GM23338 (cell line): ENCODE data around the gene KEAP1. TPM values are rescaled to one million over a fixed set of nuclear protein-coding genes. Genes with fewer than 3 reads are reported as not detected.
A peak's percentile ranks its signal among the peaks of the same experiment; 100 is the strongest.

Experiments used
- ATAC-seq: fragments of 200-7000 bp; cut with Tn5 transposase; 3 replicates; pipeline ENCODE4 v1.9.1; 2020
- DNase-seq: peaks from one replicate; pipeline ENCODE4 v3.0.0-alpha.2; 2015; ENCODE audit warnings: low spot score
- H2AFZ ChIP-seq: fragments of 200-600 bp; sonication (generic); 2 replicates; pipeline ENCODE4 v1.8.0; 2016; ENCODE audit warnings: antibody characterized with exemption, mild to moderate bottlenecking, moderate library complexity
- H3F3A ChIP-seq: fragments of 200-600 bp; sonication (generic); replicated peaks from 2 replicates; pipeline ENCODE4 v1.8.0; 2017; ENCODE audit warnings: antibody characterized with exemption, mixed run types, low read depth
- H3K27ac ChIP-seq: fragments of 200-600 bp; sonication (generic); 2 replicates; pipeline ENCODE4 v1.6.1; 2016; ENCODE audit warnings: low read depth
- H3K27me3 ChIP-seq: fragments of 200-600 bp; sonication (generic); 2 replicates; pipeline ENCODE4 v1.8.0; 2016; ENCODE audit warnings: mild to moderate bottlenecking, mixed run types, moderate library complexity; ENCODE audit not compliant: insufficient read depth
- H3K36me3 ChIP-seq: fragments of 200-600 bp; sonication (generic); 2 replicates; pipeline ENCODE4 v1.8.0; 2016; ENCODE audit warnings: mild to moderate bottlenecking; ENCODE audit not compliant: insufficient read depth
- H3K4me1 ChIP-seq: fragments of 200-600 bp; sonication (generic); 2 replicates; pipeline ENCODE4 v1.8.0; 2016; ENCODE audit warnings: mild to moderate bottlenecking, moderate library complexity; ENCODE audit not compliant: insufficient read depth
- H3K4me2 ChIP-seq: fragments of 200-600 bp; sonication (generic); 2 replicates; pipeline ENCODE4 v1.7.1; 2017; ENCODE audit warnings: mixed run types
- H3K4me3 ChIP-seq: fragments of 200-600 bp; sonication (generic); 2 replicates; pipeline ENCODE4 v1.6.1; 2016; ENCODE audit warnings: mixed run types
- H3K79me2 ChIP-seq: fragments of 200-600 bp; sonication (generic); replicated peaks from 2 replicates; pipeline ENCODE4 v1.8.0; 2017; ENCODE audit warnings: mild to moderate bottlenecking; ENCODE audit not compliant: insufficient read depth
- H3K9me2 ChIP-seq: fragments of 200-600 bp; sonication (generic); 2 replicates; pipeline ENCODE4 v1.8.0; 2017; ENCODE audit not compliant: insufficient read depth
- H4K20me1 ChIP-seq: fragments of 200-600 bp; sonication (generic); replicated peaks from 2 replicates; pipeline ENCODE4 v1.8.0; 2017; ENCODE audit warnings: mild to moderate bottlenecking; ENCODE audit not compliant: insufficient read depth
- H3K27ac Mint-ChIP-seq: 2 replicates; pipeline ENCODE4 v1.8.0; 2020; ENCODE audit warnings: inconsistent platforms, mild to moderate bottlenecking, moderate library complexity, mixed read lengths
- H3K27me3 Mint-ChIP-seq: 3 replicates; pipeline ENCODE4 v1.8.0; 2022; ENCODE audit warnings: low read depth, mild to moderate bottlenecking, moderate library complexity, mixed read lengths, inconsistent platforms; ENCODE audit not compliant: insufficient read depth, poor library complexity
- H3K36me3 Mint-ChIP-seq: 3 replicates; pipeline ENCODE4 v1.8.0; 2021; ENCODE audit warnings: low read depth, mild to moderate bottlenecking, inconsistent platforms, moderate library complexity, mixed read lengths
- H3K4me1 Mint-ChIP-seq: 3 replicates; pipeline ENCODE4 v1.8.0; 2020; ENCODE audit warnings: mild to moderate bottlenecking, inconsistent platforms, mixed read lengths
- H3K4me3 Mint-ChIP-seq: 3 replicates; pipeline ENCODE4 v1.8.0; 2021; ENCODE audit warnings: moderate library complexity, mild to moderate bottlenecking, inconsistent platforms, mixed read lengths
- H3K9me3 Mint-ChIP-seq: 3 replicates; pipeline ENCODE4 v1.8.0; 2020; ENCODE audit warnings: moderate library complexity, mild to moderate bottlenecking, inconsistent platforms, mixed read lengths
- CREB1 ChIP-seq: fragments of 250-450 bp; sonication (Bioruptor Pico); IDR thresholded peaks from 2 replicates; pipeline ENCODE4 v1.5.0; 2020; ENCODE audit warnings: low read depth, mild to moderate bottlenecking, moderate library complexity
- CTCF ChIP-seq, 2 experiments: fragments of 200-600 bp in 1 of 2; sonication (generic) in 1 of 2; conservative IDR thresholded peaks; 2 replicates each; pipeline versions ENCODE4 v1.5.1 to v1.6.1; 2016 to 2017; ENCODE audit warnings: antibody characterized with exemption in 2 of 2, low read depth in 2 of 2, mild to moderate bottlenecking in 2 of 2, moderate library complexity in 1 of 2
- ETS1 ChIP-seq: IDR thresholded peaks from 2 replicates; pipeline ENCODE4 v1.6.1; 2016; ENCODE audit warnings: antibody characterized with exemption
- EZH2 ChIP-seq: fragments of 200-600 bp; sonication (generic); IDR thresholded peaks from one replicate; pipeline ENCODE4 v1.8.0; 2017; ENCODE audit warnings: antibody characterized with exemption, mild to moderate bottlenecking, low read depth; ENCODE audit not compliant: unreplicated experiment
- EZH2phosphoT487 ChIP-seq: fragments of 200-600 bp; sonication (generic); IDR thresholded peaks from one replicate; pipeline ENCODE4 v1.8.1; 2018; ENCODE audit warnings: antibody characterized with exemption; ENCODE audit not compliant: unreplicated experiment
- JUNB ChIP-seq: IDR thresholded peaks from one replicate; pipeline ENCODE4 v1.6.1; 2016; ENCODE audit warnings: antibody characterized with exemption; ENCODE audit not compliant: unreplicated experiment
- REST ChIP-seq: IDR thresholded peaks from one replicate; pipeline ENCODE4 v1.6.1; 2018; ENCODE audit warnings: antibody characterized with exemption; ENCODE audit not compliant: unreplicated experiment
- STAT1 ChIP-seq: IDR thresholded peaks from one replicate; pipeline ENCODE4 v1.6.1; 2016; ENCODE audit warnings: antibody characterized with exemption; ENCODE audit not compliant: unreplicated experiment
- ZNF114 ChIP-seq: fragments of 250-450 bp; sonication (Bioruptor Pico); IDR thresholded peaks from 2 replicates; pipeline ENCODE4 v1.5.0; 2020; ENCODE audit warnings: mild to moderate bottlenecking, moderate library complexity
- ZNF331 ChIP-seq: fragments of 250-450 bp; sonication (Bioruptor Pico); IDR thresholded peaks from 2 replicates; pipeline ENCODE4 v1.5.0; 2020; ENCODE audit warnings: low read depth, mild to moderate bottlenecking, moderate library complexity
- ZNF462 ChIP-seq: fragments of 250-450 bp; sonication (Bioruptor Pico); IDR thresholded peaks from 2 replicates; pipeline ENCODE4 v1.5.0; 2020; ENCODE audit warnings: mild to moderate bottlenecking, moderate library complexity
- polyA plus RNA-seq: library from polyadenylated mRNA; unstranded; fragments of >200 nt; fragmentation: Nextera tagmentation; extraction: Ambion mirVana; gene quantifications from 2 replicates; pipeline ENCODE4 v1.2.1, GENCODE V29; 2016
- total RNA-seq: library from RNA; depleted of rRNA; stranded (reverse); fragments of >200 nt; shearing (Covaris generic); gene quantifications from 2 replicates; pipeline ENCODE4 v1.2.3, GENCODE V29; 2014

KEAP1 gene
- total and polyA plus RNA-seq, 2 experiments from 2014 or later = 57.8 to 77.5 TPM

- TF ChIP-seq ZNF462 (CRISPR knock-in tag) = no peak
Measured at GRCh38 chr19:10514211-10515145, 11.3 kb upstream of the KEAP1 start (continued).

GRCh38 chr19:10513223-10513622, 10.1 kb upstream of the KEAP1 start:
- Mint-ChIP-seq H3K4me1 (peaks cover 10% of the 10 kb centered on the region), H3K4me3 (peak overlapping the region; percentile 14; the same call in 1 of the 3 replicates), H3K9me3 (no peaks in the 10 kb centered on the region), H3K27me3 (peaks cover 58% of the 10 kb centered on the region), H3K27ac (no peak overlapping the region), H3K36me3 (no peaks in the 10 kb centered on the region; the same call in 2 of the 3 replicates)
- Histone ChIP-seq H3K9me2 (no peaks in the 10 kb centered on the region), H3K4me2 (0 out of 2 replicates have a peak overlapping the region, but pooled peaks have one; percentile 86), H3K27ac (no peak overlapping the region), H2AFZ (no peak overlapping the region), H3K4me1 (peaks cover 14% of the 10 kb centered on the region), H3F3A (peaks cover 17% of the 10 kb centered on the region; the same call in 1 of the 2 replicates), H3K27me3 (peaks cover 62% of the 10 kb centered on the region), H3K4me3 (peak overlapping the region; percentile 67; the same call in 1 of the 2 replicates), H3K79me2 (no peaks in the 10 kb centered on the region), H4K20me1 (0 out of 2 replicates have a peak, but pooled peaks cover 8% of the 10 kb centered on the region), H3K36me3 (no peaks in the 10 kb centered on the region)
- no peak for DNase-seq
- ATAC-seq = no peak
- no peak for TF ChIP-seq JUNB
- TF ChIP-seq ZNF114 (CRISPR knock-in tag) = no peak
- TF ChIP-seq ETS1 = no peak
- no peak for TF ChIP-seq ZNF331
- no peak for TF ChIP-seq STAT1
- TF ChIP-seq EZH2 = no peak
- TF ChIP-seq CREB1 (CRISPR knock-in tag) = no peak
- no peak for TF ChIP-seq CTCF (conservative IDR thresholded peaks at IDR 0.05; ENCODE audit: low read depth in 2 of 2)
- no peak for TF ChIP-seq EZH2phosphoT487
- TF ChIP-seq REST = no peak
